ACC112 (cell line): ENCODE measurements around the gene FAM83G.
A peak's percentile ranks its signal among the peaks of the same experiment; 100 is the strongest.

Experiments
- H2AFZ ChIP-seq: fragments of 200-600 bp; sonication (generic); one replicate; pipeline ENCODE4 v1.6.0; 2017; ENCODE audit warnings: antibody characterized with exemption, low read length; ENCODE audit not compliant: unreplicated experiment
- H3K27ac ChIP-seq: fragments of 200-600 bp; sonication (generic); 2 replicates; pipeline ENCODE4 v1.5.1; 2014; ENCODE audit warnings: low read depth, mild to moderate bottlenecking, antibody characterized with exemption, low read length, moderate library complexity
- H3K27me3 ChIP-seq: fragments of 200-600 bp; sonication (generic); 2 replicates; pipeline ENCODE4 v1.6.1; 2014; ENCODE audit warnings: mild to moderate bottlenecking, antibody characterized with exemption, low read length, moderate library complexity, mixed read lengths; ENCODE audit not compliant: insufficient read depth
- H3K36me3 ChIP-seq: fragments of 200-600 bp; sonication (generic); 2 replicates; pipeline ENCODE4 v1.6.1; 2016; ENCODE audit warnings: mild to moderate bottlenecking, antibody characterized with exemption, low read length, moderate library complexity, mixed read lengths; ENCODE audit not compliant: insufficient read depth
- H3K4me1 ChIP-seq: fragments of 200-600 bp; sonication (generic); one replicate; pipeline ENCODE4 v1.6.1; 2016; ENCODE audit warnings: low read length, mixed read lengths; ENCODE audit not compliant: insufficient read depth, unreplicated experiment, control insufficient read depth
- H3K4me3 ChIP-seq: fragments of 200-600 bp; sonication (generic); 2 replicates; pipeline ENCODE4 v1.5.1; 2014; ENCODE audit warnings: mild to moderate bottlenecking, low read depth, low read length
- H3K79me2 ChIP-seq: fragments of 200-600 bp; sonication (generic); one replicate; pipeline ENCODE4 v1.6.0; 2016; ENCODE audit warnings: low read length; ENCODE audit not compliant: control insufficient read depth, unreplicated experiment, insufficient read depth

FAM83G gene

GRCh38 chr17:18986541-18987229, 17.9 kb downstream of the FAM83G start:
- Histone ChIP-seq H3K79me2 (no peaks in the 10 kb centered on the region), H3K4me3 (no peak overlapping the region), H3K27ac (no peak overlapping the region)

GRCh38 chr17:18985475-18985874, 19.1 kb downstream of the FAM83G start:
- H2AFZ ChIP-seq = no peak overlapping the region
- no peaks in the 10 kb centered on the region for H3K36me3 ChIP-seq
- H3K27ac ChIP-seq = no peak overlapping the region
- H3K27me3 ChIP-seq = no peaks in the 10 kb centered on the region
- H3K4me1 ChIP-seq = peaks cover 25% of the 10 kb centered on the region
- H3K4me3 ChIP-seq = no peak overlapping the region
- H3K79me2 ChIP-seq = no peaks in the 10 kb centered on the region

More at GRCh38 chr17:18986541-18987229, 17.9 kb downstream of the FAM83G start:
- peaks cover 12% of the 10 kb centered on the region for H3K4me1 ChIP-seq
- H3K36me3 ChIP-seq = no peaks in the 10 kb centered on the region
- H3K27me3 ChIP-seq = no peaks in the 10 kb centered on the region
- H2AFZ ChIP-seq = no peak overlapping the region

- Histone ChIP-seq H3K27me3 (no peaks in the 10 kb centered on the region), H3K4me3 (no peak overlapping the region), H2AFZ (no peak overlapping the region), H3K27ac (no peak overlapping the region), H3K36me3 (no peaks in the 10 kb centered on the region), H3K4me1 (peaks cover 26% of the 10 kb centered on the region), H3K79me2 (no peaks in the 10 kb centered on the region)
Observed at GRCh38 chr17:18984273-18985114, 20.1 kb downstream of the FAM83G start.

- Histone ChIP-seq H3K36me3 (0 out of 2 replicates have a peak, but pooled peaks cover 4% of the 10 kb centered on the region), H3K27ac (peak overlapping the region; percentile 62), H2AFZ (peak overlapping the region; percentile 0), H3K79me2 (no peaks in the 10 kb centered on the region), H3K4me3 (no peak overlapping the region), H3K4me1 (peaks cover 26% of the 10 kb centered on the region), H3K27me3 (no peaks in the 10 kb centered on the region)
Observed at GRCh38 chr17:18981642-18982424, 22.7 kb downstream of the FAM83G start.

GRCh38 chr17:18981335-18981641, 23.3 kb downstream of the FAM83G start:
- Histone ChIP-seq H2AFZ (no peak overlapping the region), H3K79me2 (no peaks in the 10 kb centered on the region), H3K27me3 (no peaks in the 10 kb centered on the region), H3K36me3 (0 out of 2 replicates have a peak, but pooled peaks cover 4% of the 10 kb centered on the region), H3K27ac (peak overlapping the region; percentile 62; the same call in 1 of the 2 replicates), H3K4me3 (no peak overlapping the region), H3K4me1 (peaks cover 26% of the 10 kb centered on the region)

- no peaks in the 10 kb centered on the region for H3K79me2 ChIP-seq
- H3K4me3 ChIP-seq = no peak overlapping the region
- peaks cover 26% of the 10 kb centered on the region for H3K4me1 ChIP-seq
- H2AFZ ChIP-seq = no peak overlapping the region
- H3K36me3 ChIP-seq = 0 out of 2 replicates have a peak, but pooled peaks cover 4% of the 10 kb centered on the region
- H3K27me3 ChIP-seq = no peaks in the 10 kb centered on the region
- H3K27ac ChIP-seq = peak overlapping the region; percentile 62; the same call in 1 of the 2 replicates
Observed at GRCh38 chr17:18980682-18981334, 23.8 kb downstream of the FAM83G start.

GRCh38 chr17:18978655-18979054, 25.9 kb downstream of the FAM83G start:
- H3K79me2 ChIP-seq = no peaks in the 10 kb centered on the region
- H3K36me3 ChIP-seq = 0 out of 2 replicates have a peak, but pooled peaks cover 4% of the 10 kb centered on the region
- no peak overlapping the region for H3K4me3 ChIP-seq
- H3K27ac ChIP-seq = no peak overlapping the region
- H2AFZ ChIP-seq = no peak overlapping the region
- H3K27me3 ChIP-seq = no peaks in the 10 kb centered on the region
- H3K4me1 ChIP-seq = peaks cover 26% of the 10 kb centered on the region

- Histone ChIP-seq H3K27me3 (no peaks in the 10 kb centered on the region), H3K79me2 (no peaks in the 10 kb centered on the region), H2AFZ (no peak overlapping the region), H3K4me1 (peaks cover 26% of the 10 kb centered on the region), H3K27ac (no peak overlapping the region), H3K4me3 (no peak overlapping the region), H3K36me3 (0 out of 2 replicates have a peak, but pooled peaks cover 4% of the 10 kb centered on the region)
Observed at GRCh38 chr17:18978050-18978449, 26.5 kb downstream of the FAM83G start.

- H3K27ac ChIP-seq = no peak overlapping the region
Observed at GRCh38 chr17:18977646-18978045, 26.9 kb downstream of the FAM83G start.

GRCh38 chr17:18977021-18977420, 27.5 kb downstream of the FAM83G start:
- Histone ChIP-seq H3K36me3 (0 out of 2 replicates have a peak, but pooled peaks cover 4% of the 10 kb centered on the region), H2AFZ (no peak overlapping the region), H3K4me3 (no peak overlapping the region), H3K79me2 (no peaks in the 10 kb centered on the region), H3K4me1 (peaks cover 17% of the 10 kb centered on the region), H3K27ac (no peak overlapping the region), H3K27me3 (no peaks in the 10 kb centered on the region)

More at GRCh38 chr17:18977646-18978045, 26.9 kb downstream of the FAM83G start:
- Histone ChIP-seq H3K4me1 (peaks cover 23% of the 10 kb centered on the region), H3K36me3 (0 out of 2 replicates have a peak, but pooled peaks cover 4% of the 10 kb centered on the region), H3K4me3 (no peak overlapping the region), H2AFZ (no peak overlapping the region), H3K27me3 (no peaks in the 10 kb centered on the region), H3K79me2 (no peaks in the 10 kb centered on the region)
